ENCODE results near the gene PTK6. TPM values are rescaled to one million over a fixed set of nuclear protein-coding genes. Genes with fewer than 3 reads are reported as not detected.

The PTK6 gene
- total RNA-seq, 1 donor from 2014 or later: 0.12 TPM

GRCh38 chr20:63570281-63571086 lies 33.3 kb upstream of the PTK6 start:
- Mint-ChIP-seq H3K9me3 (no peaks in the 10 kb centered on the region), H3K4me1 (ENCODE audit: unreplicated experiment) (no peaks in the 10 kb centered on the region), H3K27ac (no peak overlapping the region), H3K27me3 (no peaks in the 10 kb centered on the region), H3K4me3 (no peak overlapping the region), H3K36me3 (no peaks in the 10 kb centered on the region)
- TF ChIP-seq CTCF (conservative IDR thresholded peaks at IDR 0.05): no peak
- no peak for DNase-seq (ENCODE audit: extremely low spot score, unreplicated experiment)

- DNase-seq (ENCODE audit: extremely low spot score, unreplicated experiment): no peak
- TF ChIP-seq CTCF (conservative IDR thresholded peaks at IDR 0.05): no peak
- H3K4me3 Mint-ChIP-seq: no peak overlapping the region
- H3K9me3 Mint-ChIP-seq: no peaks in the 10 kb centered on the region
- no peaks in the 10 kb centered on the region for H3K36me3 Mint-ChIP-seq
- no peaks in the 10 kb centered on the region for H3K4me1 Mint-ChIP-seq (ENCODE audit: unreplicated experiment)
- H3K27me3 Mint-ChIP-seq: no peaks in the 10 kb centered on the region
- no peak overlapping the region for H3K27ac Mint-ChIP-seq
Measured at GRCh38 chr20:63568986-63569949, 32.1 kb upstream of the PTK6 start.

GRCh38 chr20:63568170-63568981 lies 31.2 kb upstream of the PTK6 start:
- H3K27me3 Mint-ChIP-seq: no peaks in the 10 kb centered on the region
- no peaks in the 10 kb centered on the region for H3K4me1 Mint-ChIP-seq (ENCODE audit: unreplicated experiment)
- no peak overlapping the region for H3K4me3 Mint-ChIP-seq
- H3K27ac Mint-ChIP-seq: no peak overlapping the region
- no peak for TF ChIP-seq CTCF (conservative IDR thresholded peaks at IDR 0.05)
- H3K36me3 Mint-ChIP-seq: no peaks in the 10 kb centered on the region
- no peaks in the 10 kb centered on the region for H3K9me3 Mint-ChIP-seq
- DNase-seq (ENCODE audit: extremely low spot score, unreplicated experiment): no peak

- TF ChIP-seq CTCF (conservative IDR thresholded peaks at IDR 0.05): no peak
- Mint-ChIP-seq H3K36me3 (no peaks in the 10 kb centered on the region), H3K27ac (no peak overlapping the region), H3K4me1 (ENCODE audit: unreplicated experiment) (no peaks in the 10 kb centered on the region), H3K27me3 (no peaks in the 10 kb centered on the region), H3K9me3 (no peaks in the 10 kb centered on the region), H3K4me3 (no peak overlapping the region)
- no peak for DNase-seq (ENCODE audit: extremely low spot score, unreplicated experiment)
Measured at GRCh38 chr20:63567386-63568169, 30.4 kb upstream of the PTK6 start.

- Mint-ChIP-seq H3K4me3 (no peak overlapping the region), H3K27ac (no peak overlapping the region), H3K27me3 (no peaks in the 10 kb centered on the region), H3K4me1 (ENCODE audit: unreplicated experiment) (no peaks in the 10 kb centered on the region), H3K9me3 (no peaks in the 10 kb centered on the region), H3K36me3 (no peaks in the 10 kb centered on the region)
- DNase-seq (ENCODE audit: extremely low spot score, unreplicated experiment): no peak
- no peak for TF ChIP-seq CTCF (conservative IDR thresholded peaks at IDR 0.05)
Measured at GRCh38 chr20:63567136-63567385, 29.9 kb upstream of the PTK6 start.
